GM13976 (cell line): ENCODE measurements around the gene PCBP3.

Source experiments
- DNase-seq: peaks from one replicate; pipeline ENCODE4 v3.0.0; 2012; ENCODE audit warnings: low spot score
- in situ Hi-C: fragments of 300-500 bp; cut with MboI; formaldehyde crosslinking; loops from one replicate; pipeline ENCODE4 v1.12.0; 2022; ENCODE audit warnings: low sequenced_read_pairs, mixed read lengths, inconsistent platforms; ENCODE audit not compliant: unreplicated experiment
- TF ChIP-seq, protein P1 (sequence below): IDR thresholded peaks from 2 replicates; pipeline ENCODE4 v1.5.1; 2012; ENCODE audit warnings: borderline replicate concordance, mild to moderate bottlenecking; ENCODE audit not compliant: insufficient read depth; ENCODE audit errors: extremely low read depth, missing control alignments, control extremely low read depth

Gene PCBP3

DNA sequence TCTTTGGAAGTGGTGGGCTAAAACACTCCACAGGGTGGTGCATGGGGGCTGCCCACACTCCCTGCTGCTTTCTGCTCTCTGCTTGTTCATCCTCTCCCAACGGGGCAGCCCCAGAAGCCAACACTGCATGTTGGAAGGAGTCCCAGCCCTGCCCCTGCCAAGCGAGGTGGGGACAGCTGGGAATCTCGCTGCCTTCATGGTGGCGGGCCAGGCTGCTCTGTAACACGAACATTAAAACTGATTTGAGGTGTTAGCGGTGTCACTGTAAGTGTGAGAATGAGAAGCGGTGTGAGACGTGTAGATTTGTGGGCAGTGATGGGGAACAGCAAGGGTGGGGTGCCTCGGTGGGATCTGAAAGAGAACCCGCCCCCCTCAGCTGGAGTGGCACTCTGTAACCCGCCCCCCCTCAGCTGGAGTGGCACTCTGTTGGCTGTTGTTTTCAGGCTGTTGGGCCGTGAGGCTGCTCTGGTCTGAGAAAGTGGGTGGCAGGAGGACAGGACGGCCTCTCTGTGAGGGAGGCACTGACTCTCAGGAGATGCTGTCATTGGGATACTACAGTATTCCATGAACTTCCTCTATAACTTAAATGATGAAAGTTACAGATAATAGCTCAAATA is 80.9 kb downstream of the PCBP3 start:
- DNase-seq: no peak
- in situ Hi-C loops: no loop called here
- TF ChIP-seq, protein P1, sequence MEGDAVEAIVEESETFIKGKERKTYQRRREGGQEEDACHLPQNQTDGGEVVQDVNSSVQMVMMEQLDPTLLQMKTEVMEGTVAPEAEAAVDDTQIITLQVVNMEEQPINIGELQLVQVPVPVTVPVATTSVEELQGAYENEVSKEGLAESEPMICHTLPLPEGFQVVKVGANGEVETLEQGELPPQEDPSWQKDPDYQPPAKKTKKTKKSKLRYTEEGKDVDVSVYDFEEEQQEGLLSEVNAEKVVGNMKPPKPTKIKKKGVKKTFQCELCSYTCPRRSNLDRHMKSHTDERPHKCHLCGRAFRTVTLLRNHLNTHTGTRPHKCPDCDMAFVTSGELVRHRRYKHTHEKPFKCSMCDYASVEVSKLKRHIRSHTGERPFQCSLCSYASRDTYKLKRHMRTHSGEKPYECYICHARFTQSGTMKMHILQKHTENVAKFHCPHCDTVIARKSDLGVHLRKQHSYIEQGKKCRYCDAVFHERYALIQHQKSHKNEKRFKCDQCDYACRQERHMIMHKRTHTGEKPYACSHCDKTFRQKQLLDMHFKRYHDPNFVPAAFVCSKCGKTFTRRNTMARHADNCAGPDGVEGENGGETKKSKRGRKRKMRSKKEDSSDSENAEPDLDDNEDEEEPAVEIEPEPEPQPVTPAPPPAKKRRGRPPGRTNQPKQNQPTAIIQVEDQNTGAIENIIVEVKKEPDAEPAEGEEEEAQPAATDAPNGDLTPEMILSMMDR: no peak

GRCh38 chr21:45724994-45725843 is 81.7 kb downstream of the PCBP3 start:
- TF ChIP-seq, protein P1: no peak
- no peak for DNase-seq
- in situ Hi-C loops: no loop called here

GRCh38 chr21:45725844-45726200 is 82.3 kb downstream of the PCBP3 start:
- TF ChIP-seq, protein P1: no peak
- in situ Hi-C loops: no loop called here
- DNase-seq: no peak

GRCh38 chr21:45726438-45726837 is 82.9 kb downstream of the PCBP3 start:
- TF ChIP-seq, protein P1: no peak
- DNase-seq: no peak
- in situ Hi-C loops: no loop called here

DNA sequence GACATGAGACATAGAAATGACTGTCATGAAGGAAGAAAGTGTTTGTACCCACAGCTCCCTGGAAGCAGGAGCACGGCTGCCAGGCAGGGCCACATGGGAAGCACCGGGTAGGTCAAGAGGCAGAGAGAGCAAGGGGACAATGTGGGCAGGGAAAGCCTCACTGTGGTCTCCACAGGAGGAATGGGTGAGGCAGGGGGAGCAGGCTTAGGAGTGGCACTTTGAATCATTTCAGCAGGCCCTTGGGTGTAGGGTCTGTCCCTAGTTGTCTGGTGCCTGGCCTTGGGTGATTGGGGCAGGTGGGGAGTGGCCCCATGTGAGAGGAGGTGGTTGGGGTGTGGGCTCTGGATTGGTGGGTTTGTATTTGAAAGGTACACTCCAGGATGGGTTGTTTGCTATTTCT is 83.9 kb downstream of the PCBP3 start:
- in situ Hi-C loops: no loop called here
- TF ChIP-seq, protein P1: no peak

DNA sequence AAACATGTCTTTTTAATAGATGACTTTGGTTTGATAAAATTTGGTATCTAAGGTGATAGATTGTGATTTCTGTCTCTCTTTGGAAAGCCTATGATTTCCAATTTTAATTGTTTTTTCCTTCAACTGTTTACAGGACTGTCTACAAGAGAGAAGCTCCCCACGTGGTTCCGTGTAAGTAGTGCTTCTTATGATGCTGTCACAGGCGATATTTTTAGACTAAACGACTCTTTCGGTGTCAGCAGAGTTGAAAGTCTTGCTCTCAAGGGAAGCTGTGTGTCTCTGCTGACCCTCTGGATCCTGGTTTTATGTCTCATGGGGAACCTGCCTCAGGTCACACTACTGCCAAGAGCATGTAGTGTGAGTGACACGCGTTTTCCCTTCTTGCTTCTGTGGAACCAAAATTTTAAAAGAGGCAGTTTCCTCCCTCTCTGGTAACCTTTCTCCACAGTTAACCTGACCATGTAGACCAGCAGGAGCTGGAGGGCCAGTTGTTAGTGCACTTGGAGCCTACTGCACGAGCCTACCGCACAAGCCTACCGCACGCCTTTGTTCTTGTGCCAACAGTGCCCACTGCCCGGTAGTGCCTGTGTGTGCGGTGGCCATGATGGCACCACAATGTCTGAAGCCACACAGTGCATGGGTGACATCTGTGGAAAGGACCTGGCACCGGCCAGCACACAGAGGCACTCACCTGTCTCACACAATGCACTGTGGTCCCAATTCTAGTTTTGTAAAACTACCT is 91.9 kb downstream of the PCBP3 start:
- DNase-seq: peak; percentile 15
- in situ Hi-C loops: no loop called here
- TF ChIP-seq, protein P1: no peak

More for the DNA sequence above, 83.9 kb downstream of the PCBP3 start:
- no peak for DNase-seq
